Heart right ventricle (tissue), 16 donors: Measurements from ENCODE around the gene MPRIP. TPM values are rescaled to one million over a fixed set of nuclear protein-coding genes. Genes with fewer than 3 reads are reported as not detected.
"Not testable (repeated sequence)": the region's sequence is repeated elsewhere in the genome, so short reads cannot be mapped to it uniquely, and the experiment has no call there.

Experiments
- ATAC-seq, 8 donors: fragments of 200-7000 bp; cut with Tn5 transposase; one replicate each; pipeline ENCODE4 v1.9.1; 2020; ENCODE audit warnings: mild to moderate bottlenecking in 8 of 8, moderate library complexity in 8 of 8, moderate number of reproducible peaks in 1 of 8
- DNase-seq, 2 donors: peaks; one replicate each; pipeline ENCODE4 v3.0.0-alpha.2; 2020
- H3K27ac ChIP-seq, 10 donors: fragments of 200-600 bp; sonication (generic) in 2 of 10; one replicate each; pipeline versions ENCODE4 v1.5.0 to v1.8.0; 2020 to 2022; ENCODE audit warnings: mild to moderate bottlenecking in 3 of 10
- H3K27me3 ChIP-seq, 7 donors: fragments of 200-600 bp; one replicate each; pipeline ENCODE4 v1.8.0; 2021 to 2022; ENCODE audit warnings: mild to moderate bottlenecking in 2 of 7
- H3K36me3 ChIP-seq, 9 donors: fragments of 200-600 bp; sonication (generic) in 1 of 9; one replicate each; pipeline versions ENCODE4 v1.5.0 to v1.8.0; 2020 to 2022; ENCODE audit warnings: mild to moderate bottlenecking in 2 of 9
- H3K4me1 ChIP-seq, 9 donors: fragments of 200-600 bp; sonication (generic) in 1 of 9; one replicate each; pipeline versions ENCODE4 v1.5.0 to v1.8.0; 2020 to 2022; ENCODE audit warnings: mild to moderate bottlenecking in 4 of 9
- H3K4me3 ChIP-seq, 10 donors: fragments of 200-600 bp; sonication (generic) in 2 of 10; one replicate each; pipeline versions ENCODE4 v1.5.0 to v1.8.0; 2020 to 2022; ENCODE audit warnings: mild to moderate bottlenecking in 7 of 10, moderate library complexity in 2 of 10
- H3K9me3 ChIP-seq, 11 donors: fragments of 200-600 bp in 10 of 11; sonication (generic) in 2 of 11; one replicate each; pipeline versions ENCODE4 v1.5.0 to v1.8.0; 2013 to 2022; ENCODE audit warnings: mild to moderate bottlenecking in 2 of 11, control low read depth in 1 of 11, moderate library complexity in 1 of 11
- CTCF ChIP-seq, 9 donors: fragments of 200-600 bp; sonication (generic) in 2 of 9; IDR thresholded peaks; one replicate each; pipeline versions ENCODE4 v1.5.0 to v1.8.0; 2021 to 2022; ENCODE audit warnings: antibody characterized with exemption in 9 of 9, mild to moderate bottlenecking in 5 of 9, moderate library complexity in 1 of 9
- WGBS, 2 donors: extraction: QIAGEN DNeasy Blood & Tissue Kit; methylation state at CpG; one replicate each; pipeline ENCODE4 v1.1.7; 2013; ENCODE audit warnings: inconsistent platforms in 1 of 2; 5-methylcytosine and 5-hydroxymethylcytosine counted together
- intact Hi-C, 10 donors: fragments of 100-400 bp; cut with DNase I; formaldehyde crosslinking; loops; one replicate each; pipeline versions ENCODE4 v1.11.1 to v1.14.2; 2022
- polyA plus RNA-seq, 2 donors: library from polyadenylated mRNA; stranded (reverse); fragments of 200-250 nt; gene quantifications; one replicate each; pipeline ENCODE4 v1.2.3, GENCODE V29; 2013
- total RNA-seq, 10 donors: library from RNA; stranded (reverse); fragmentation: NEBNext Ultra II Directional in 3 of 10; extraction: Animal tissue kit (Norgen Biotek cat#: 25700) in 3 of 10; gene quantifications; one replicate each; pipeline versions ENCODE4 v1.2.1 to v1.2.4, GENCODE V29; 2021 to 2023
- donor health status: Arrhythmogenic right ventricular cardiomyopathy.
- donor health status: ischemic (EF 13 %, LVEDD 7.1; RV severe dilation, severe dysfunction).
- donor health status: healthy with polysubstance abuse.
- donor health status: DM: no; HTN: yes; CAD: no.
- donor health status: DM: no; HTN: no; CAD: no.
- donor health status: ischemic (EF 25% LVEDD 6.9; RV normal size, moderate dysfunction).
- donor health status: ischemic (EF 25% LVEDD 5.7; RV mildly dilated, moderate dysfunction).
- donor health status: healthy.
- donor health status: DM: yes; HTN: yes; CAD: no.
- donor health status: Ischemic cardiomyopathy.
- donor health status: ischemic (EF 35%, LVEDD 5.7; RV mildly dilated, moderate dysfunction).
- donor health status: nonischemic (EF 11% LVEDD 7.7; RV severe dilation, severe dysfunction).
- donor health status: DM: yes; HTN: yes; CAD: no.
- donor health status: PGD.
- donor health status: ischemic (EF 29% LVEDD 5.4; RV normal size, mild dysfunction).
- donor health status: nonischemic (EF 23%, LVEDD 6.1; RV moderate dilation, normal function).

Gene MPRIP
- total and polyA plus RNA-seq, 12 donors: 225 to 409 (median 321) TPM

DNA sequence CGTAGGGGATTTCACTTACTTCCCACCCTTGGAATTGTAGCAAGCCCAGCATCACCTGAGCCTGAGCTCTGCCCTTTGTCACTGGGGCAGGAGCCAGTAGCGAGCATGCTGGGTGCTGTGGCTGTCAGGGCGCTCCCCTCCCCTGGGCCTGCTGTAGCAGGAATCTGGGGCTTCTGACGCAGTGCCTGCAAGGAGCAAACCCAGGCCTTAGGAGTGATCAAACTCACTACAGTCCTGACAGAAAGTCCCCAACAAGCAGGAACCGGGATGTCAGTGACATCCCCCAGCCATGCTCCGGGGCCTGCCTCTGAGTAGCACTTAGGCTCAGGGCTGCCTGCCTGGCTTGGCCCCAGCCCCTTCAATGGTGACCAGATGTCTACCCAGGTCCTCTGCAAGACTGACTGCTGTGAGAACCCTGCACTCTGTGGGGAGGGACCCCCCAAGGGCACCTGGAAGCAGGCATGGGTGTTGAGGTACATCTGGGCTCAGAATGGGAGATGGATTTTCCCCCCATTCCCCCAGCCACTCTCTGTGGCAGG lies 140.4 kb downstream of the MPRIP start:
- ATAC-seq: no peak
- WGBS, 2 donors: 75 to 85% methylated on average over 6 of the region's 6 CpGs
- no peak for DNase-seq
- intact Hi-C loops: no loop called here
- H3K9me3 ChIP-seq: no peaks in the 10 kb centered on the region
- H3K27ac ChIP-seq: peak overlapping the region in 4 of 10 donors; percentile 21 to 61 (median 58)
- no peak overlapping the region for H3K4me3 ChIP-seq
- H3K36me3 ChIP-seq: peaks cover 0 to 90% (median 50%) of the 10 kb centered on the region in 9 donors
- H3K27me3 ChIP-seq: no peaks in the 10 kb centered on the region
- H3K4me1 ChIP-seq: peaks cover 8 to 80% (median 54%) of the 10 kb centered on the region in 9 donors
- no peak for TF ChIP-seq CTCF (IDR thresholded peaks at IDR 0.05)

DNA sequence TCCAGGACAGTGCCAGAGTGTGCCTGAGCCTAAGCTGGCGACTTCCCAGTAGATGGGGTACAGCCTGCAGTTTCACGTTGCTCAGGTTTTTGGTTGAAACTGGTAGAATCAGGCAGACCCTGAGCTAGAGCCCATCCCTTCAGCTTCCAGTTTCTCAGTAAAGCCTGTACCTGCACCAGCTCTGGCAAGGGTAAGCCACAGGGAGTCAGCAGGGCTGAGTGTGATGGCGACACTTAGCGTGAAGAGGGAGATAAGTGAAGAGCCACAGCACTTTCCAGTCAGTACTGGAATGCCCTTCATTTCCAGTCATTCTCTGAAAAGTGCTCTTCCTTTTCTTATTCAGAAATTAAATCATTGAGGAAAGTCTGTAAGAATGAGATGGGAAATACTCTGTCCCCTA lies 141.5 kb downstream of the MPRIP start:
- ATAC-seq (peak in 6 of 8 donors; percentile 43 to 71 (median 68)), DNase-seq (no peak)
- Histone ChIP-seq H3K9me3 (no peaks in the 10 kb centered on the region), H3K4me1 (peaks cover 8 to 80% (median 54%) of the 10 kb centered on the region in 9 donors), H3K27ac (peak overlapping the region in 8 of 10 donors; percentile 33 to 75 (median 53)), H3K4me3 (no peak overlapping the region), H3K36me3 (peaks cover 0 to 90% (median 47%) of the 10 kb centered on the region in 9 donors), H3K27me3 (no peaks in the 10 kb centered on the region)
- WGBS, 2 donors: 59 to 72% methylated on average over 4 of the region's 4 CpGs
- intact Hi-C loops: no loop called here
- no peak for TF ChIP-seq CTCF (IDR thresholded peaks at IDR 0.05)

DNA sequence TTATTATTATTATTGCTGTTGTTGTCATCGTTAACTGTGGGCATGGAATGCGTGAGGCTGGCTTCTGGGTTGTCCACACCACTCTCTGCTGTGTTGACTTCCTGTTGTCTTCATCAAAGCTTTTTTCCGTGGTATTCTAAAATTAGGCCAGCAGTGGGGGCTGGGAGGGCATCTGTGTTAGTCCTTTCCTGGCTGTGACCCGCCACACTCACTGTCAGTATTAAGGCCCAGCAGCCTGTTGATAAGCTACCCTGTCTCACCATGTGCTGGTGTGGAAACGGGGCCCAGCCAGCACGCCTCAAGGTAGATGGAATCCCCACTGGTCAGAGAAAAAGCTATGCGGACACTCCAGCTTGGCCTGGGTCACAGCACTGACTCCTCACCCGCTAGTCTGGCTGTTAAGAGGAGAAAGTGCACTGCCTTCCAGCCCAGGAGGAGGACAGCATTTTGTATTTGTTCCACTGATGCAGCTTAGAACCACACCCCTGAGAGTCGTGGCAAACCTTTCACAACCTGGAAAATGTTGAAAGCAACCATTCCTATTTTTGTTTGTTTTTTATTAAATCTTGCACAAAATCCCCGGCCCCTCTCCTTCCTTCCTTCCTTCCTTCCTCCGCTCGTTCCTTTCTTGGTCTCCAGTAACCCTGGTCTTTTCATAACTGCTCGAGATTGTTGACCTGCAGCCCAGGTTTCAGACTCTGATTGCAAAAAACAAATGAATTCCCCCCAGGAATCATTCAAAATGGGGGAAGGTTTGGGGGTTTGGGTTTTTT lies 142.9 kb downstream of the MPRIP start:
- not testable (repeated sequence) for H3K4me3 ChIP-seq, H3K9me3 ChIP-seq, H3K27me3 ChIP-seq
- H3K36me3 ChIP-seq: peaks cover 0 to 85% (median 40%) of the 10 kb centered on the region in 9 donors
- ATAC-seq (peak; percentile 7 to 64 (median 52)), DNase-seq (peak; percentile 37 to 53)
- H3K4me1 ChIP-seq: peaks cover 5 to 77% (median 57%) of the 10 kb centered on the region in 9 donors
- intact Hi-C loops: loop anchor here in 1 of 10 donors (5.0 kb wide), 1 partner anchor 52 kb away; the partner anchor contains the start of gene FLCN
- H3K27ac ChIP-seq: peak overlapping the region in 8 of 10 donors; percentile 26 to 75 (median 47)
- WGBS, 2 donors: 35 to 45% methylated on average over 13 of the region's 13 CpGs

GRCh38 chr17:17186051-17186450 lies 143.8 kb downstream of the MPRIP start:
- TF ChIP-seq CTCF (IDR thresholded peaks at IDR 0.05): no peak
- DNase-seq (no peak), ATAC-seq (no peak)
- Histone ChIP-seq H3K9me3 (no peaks in the 10 kb centered on the region), H3K4me1 (peaks cover 5 to 77% (median 57%) of the 10 kb centered on the region in 9 donors), H3K27ac (peak overlapping the region in 2 of 10 donors; percentile 46 to 75), H3K36me3 (peaks cover 0 to 77% (median 31%) of the 10 kb centered on the region in 9 donors), H3K4me3 (no peak overlapping the region), H3K27me3 (no peaks in the 10 kb centered on the region)
- intact Hi-C loops: loop anchor here in 2 of 10 donors (1.0 to 5.0 kb wide), 2 partner anchors 51 to 92 kb away; partner anchors contain the start of gene FLCN (in 1 of the 2)
- 63 to 68% methylated on average over 3 of the region's 3 CpGs for WGBS, 2 donors
